GM18951 (cell line): ENCODE results near the gene SEMA3F.

Experiments
- POLR2A ChIP-seq: IDR thresholded peaks from 4 replicates; pipeline ENCODE4 v1.6.1; 2011; ENCODE audit warnings: mild to moderate bottlenecking; ENCODE audit not compliant: insufficient read length, insufficient read depth; ENCODE audit errors: extremely low read depth
- in situ Hi-C: fragments of 300-500 bp; cut with MboI; formaldehyde crosslinking; loops from one replicate; pipeline ENCODE4 v1.12.0; 2022; ENCODE audit warnings: low sequenced_read_pairs, mixed read lengths, inconsistent platforms; ENCODE audit not compliant: unreplicated experiment

Gene SEMA3F

DNA sequence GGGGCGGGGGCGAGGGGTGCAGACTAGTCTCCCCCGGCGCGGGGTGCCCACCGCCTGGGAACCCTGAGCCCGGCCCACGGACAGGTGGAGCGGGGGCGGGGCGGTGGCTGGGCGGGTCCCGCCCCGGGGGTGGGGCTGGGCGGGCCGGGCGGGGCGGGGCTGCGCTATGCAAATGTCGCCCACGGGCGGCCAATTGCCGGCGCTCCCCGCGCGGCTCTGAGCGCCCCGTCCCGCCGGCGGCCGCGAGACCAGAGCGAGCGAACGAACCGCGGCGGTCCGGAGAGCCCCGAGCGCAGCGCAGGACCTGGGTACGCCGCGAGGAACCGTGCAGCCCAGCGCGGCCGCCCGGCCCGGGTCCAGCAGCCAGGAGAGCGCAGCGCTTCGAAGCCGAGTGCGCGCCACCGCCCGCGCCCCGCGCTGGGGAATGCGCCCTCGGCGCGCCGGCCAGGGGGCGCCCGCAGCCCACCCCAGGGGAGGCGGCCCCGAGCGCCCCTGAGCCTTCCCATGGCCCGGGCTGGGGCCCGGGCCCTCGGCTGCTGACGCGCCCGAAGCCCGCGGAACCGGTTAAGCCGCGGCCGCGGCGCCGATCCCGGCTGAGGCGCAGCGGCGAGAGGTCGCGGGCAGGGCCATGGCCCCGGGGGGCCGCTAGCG is at the start of gene SEMA3F:
SEMA3F (plus strand) TSS at position 485 of the 651 bp plus-strand sequence. CDS start 4,299 bp downstream, outside the sequence.
- in situ Hi-C loops = no loop called here
- TF ChIP-seq POLR2A = no peak

DNA sequence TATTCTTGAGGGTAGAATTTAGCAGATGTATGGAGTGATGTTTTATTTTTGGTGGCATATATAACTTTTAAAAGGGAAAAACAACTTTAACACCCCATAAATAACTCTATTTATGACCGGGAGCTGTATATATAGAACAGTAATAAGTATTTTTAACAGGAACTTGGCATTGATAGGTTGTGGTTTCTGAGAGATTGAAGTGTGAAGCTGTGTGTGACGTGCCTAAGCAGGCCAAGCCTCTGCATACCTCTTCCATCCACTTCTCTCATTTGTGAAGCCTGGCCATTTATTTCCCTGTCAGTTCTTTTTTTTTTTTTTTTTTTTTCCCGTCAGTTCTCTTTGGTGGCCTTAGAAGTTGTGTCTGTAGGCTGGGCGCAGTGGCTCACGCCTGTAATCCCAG is 43.4 kb upstream of the SEMA3F start:
- in situ Hi-C loops = no loop called here
- TF ChIP-seq POLR2A = no peak

DNA sequence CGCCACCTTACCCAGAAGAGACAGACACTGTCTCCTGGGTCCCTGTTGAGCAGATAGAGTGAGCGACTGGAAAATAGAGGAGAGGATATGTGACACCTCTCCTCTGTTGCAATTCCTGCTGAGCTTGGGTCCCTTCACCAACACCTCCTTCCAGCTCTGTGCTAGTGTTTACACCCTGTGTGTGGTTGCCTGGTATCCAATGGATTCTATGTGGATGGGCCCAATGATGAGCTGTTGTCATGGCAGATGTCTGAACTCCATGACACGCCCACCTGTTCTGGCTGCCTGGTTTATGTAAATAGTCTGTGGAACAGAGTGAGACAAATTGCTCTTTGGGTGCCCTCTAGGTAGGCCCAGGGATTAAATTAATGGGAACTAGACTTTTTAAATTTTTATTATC is 42.7 kb upstream of the SEMA3F start:
- in situ Hi-C loops = no loop called here
- no peak for TF ChIP-seq POLR2A

DNA sequence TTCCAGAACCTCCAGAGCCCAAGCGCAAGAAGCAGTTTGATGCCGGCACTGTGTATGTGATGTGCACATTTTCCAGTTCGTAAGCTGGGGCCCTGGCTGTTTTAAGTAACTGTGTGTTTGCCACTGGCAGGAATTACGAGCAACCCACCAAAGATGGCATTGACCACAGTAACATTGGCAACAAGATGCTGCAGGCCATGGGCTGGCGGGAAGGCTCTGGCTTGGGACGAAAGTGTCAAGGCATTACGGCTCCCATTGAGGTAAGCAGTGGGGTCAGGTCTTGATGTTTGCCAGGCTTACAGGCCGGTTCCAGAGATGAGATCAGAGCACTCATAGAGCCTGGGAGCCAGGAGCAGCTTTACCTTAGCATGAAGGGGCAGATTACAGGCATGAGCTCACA is 38.0 kb upstream of the SEMA3F start:
- TF ChIP-seq POLR2A = no peak
- in situ Hi-C loops = no loop called here

DNA sequence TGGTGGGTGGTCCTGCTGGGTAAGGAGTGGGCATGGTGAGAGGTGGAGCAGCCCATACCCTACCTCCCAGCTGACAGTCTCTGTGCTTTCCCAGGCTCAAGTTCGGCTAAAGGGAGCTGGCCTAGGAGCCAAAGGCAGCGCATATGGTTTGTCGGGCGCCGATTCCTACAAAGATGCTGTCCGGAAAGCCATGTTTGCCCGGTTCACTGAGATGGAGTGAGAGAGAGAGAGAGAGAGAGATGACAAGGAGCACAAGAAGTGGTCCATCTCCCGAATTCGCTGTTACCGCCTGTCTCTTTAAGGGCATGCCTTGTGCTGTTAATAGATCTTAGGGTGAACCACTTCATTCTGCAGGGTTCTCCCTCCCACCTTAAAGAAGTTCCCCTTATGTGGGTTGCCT is 36.9 kb upstream of the SEMA3F start:
- in situ Hi-C loops = no loop called here
- TF ChIP-seq POLR2A = no peak

DNA sequence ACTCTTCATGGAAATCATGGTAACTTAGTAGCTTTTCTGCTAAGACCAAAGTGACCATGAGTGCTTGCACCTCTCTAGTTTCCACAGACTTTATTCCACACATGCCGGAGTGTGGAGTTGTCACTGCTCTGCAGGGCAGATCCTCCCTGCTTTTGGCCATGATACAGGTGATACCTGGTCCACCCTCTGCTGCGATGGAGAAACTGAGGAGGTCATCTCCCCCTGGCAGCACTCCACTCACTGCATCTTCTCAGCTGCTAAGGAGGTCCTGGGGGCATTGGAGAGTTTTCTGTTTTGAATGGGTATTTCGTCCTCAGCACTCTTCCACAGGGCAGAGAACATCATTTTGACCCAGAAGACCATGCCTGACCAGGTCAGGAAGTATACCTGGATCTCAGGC is 35.3 kb upstream of the SEMA3F start:
- TF ChIP-seq POLR2A = no peak
- in situ Hi-C loops = loop anchor here (10.0 kb wide), 1 partner anchor 65 kb away; no protein-coding TSS in a partner anchor

DNA sequence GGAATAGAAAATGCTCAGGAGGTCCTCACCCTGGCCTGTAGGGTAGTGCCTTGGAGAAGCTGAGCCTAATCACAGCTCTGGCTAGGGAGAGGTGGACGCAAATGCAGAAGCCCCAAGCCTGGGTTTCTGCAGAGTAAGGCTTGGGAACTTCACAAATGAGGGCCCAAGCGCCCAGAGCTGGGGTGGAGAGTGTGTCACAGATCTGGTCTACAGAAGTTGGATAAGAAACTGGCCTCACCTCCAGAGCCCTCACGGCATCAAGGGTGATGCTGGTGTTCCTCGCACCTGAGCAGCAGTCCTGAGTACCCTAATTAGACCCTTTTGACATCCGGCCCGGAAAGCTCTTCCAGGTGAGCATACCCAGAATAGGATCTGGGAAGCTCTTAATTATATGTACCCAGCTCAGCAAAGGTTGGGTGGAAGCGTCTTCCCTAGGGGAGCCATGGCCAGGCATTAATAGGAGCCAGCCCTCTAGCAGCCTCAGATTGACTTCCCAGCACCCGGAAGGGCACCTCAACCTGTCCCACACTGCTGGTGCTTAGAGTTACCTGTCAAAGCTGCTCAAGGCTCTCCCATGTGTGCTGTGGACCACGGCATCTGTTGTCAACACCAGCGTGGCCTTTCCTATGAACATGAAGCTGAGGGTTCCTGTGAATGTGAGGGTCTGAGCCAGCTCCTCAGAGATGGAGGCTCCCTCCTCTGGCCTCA is 34.6 kb upstream of the SEMA3F start:
- in situ Hi-C loops = loop anchor here (10.0 kb wide), 1 partner anchor 64 kb away; no protein-coding TSS in a partner anchor
- TF ChIP-seq POLR2A = no peak

DNA sequence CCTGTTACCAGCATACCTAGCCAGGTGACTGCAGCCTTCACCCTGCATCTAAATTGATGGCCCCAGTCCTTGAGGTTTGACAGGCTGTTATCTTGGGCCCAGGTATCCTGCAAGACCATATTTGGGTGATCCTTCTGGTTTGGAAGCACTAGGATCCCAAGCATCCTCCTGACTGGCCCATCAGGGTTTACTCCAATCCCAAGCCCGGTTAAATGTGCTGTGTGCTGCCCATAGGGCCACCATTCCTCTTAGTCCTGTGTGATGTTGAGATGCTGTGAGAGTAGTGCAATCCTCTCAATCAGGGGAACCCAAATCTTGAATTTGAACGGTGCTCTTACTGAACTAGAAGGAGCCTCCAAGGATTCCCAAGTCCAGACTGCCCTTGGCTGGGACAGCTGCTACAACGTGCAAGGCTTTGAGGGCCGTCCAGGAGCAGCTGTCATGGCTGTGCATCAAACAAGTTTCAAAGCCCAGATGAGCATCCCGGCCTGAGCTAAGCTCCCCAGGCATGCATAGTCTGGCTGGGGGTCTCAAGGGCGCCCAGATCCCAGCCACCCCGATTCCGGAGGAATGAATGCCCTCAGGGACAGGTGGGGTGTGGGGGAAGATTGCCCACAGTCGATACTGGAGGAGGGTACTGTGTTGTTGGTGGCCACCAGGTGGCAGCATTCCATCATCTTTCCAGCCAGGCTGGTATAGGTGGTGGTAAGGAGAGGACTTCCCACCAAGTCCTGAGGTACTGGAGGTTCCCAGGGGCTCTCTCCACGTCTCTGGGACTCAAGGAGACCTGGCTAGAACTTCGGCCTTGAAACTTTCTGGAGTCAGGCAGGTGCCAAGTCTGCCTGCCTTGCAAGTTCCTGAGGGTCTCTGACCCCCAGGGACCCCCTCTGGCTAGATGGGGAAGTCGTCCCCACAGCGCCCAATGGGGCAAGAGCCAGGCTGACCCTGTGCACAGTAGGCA is 33.8 kb upstream of the SEMA3F start:
- in situ Hi-C loops = loop anchor here (10.0 kb wide), 1 partner anchor 63 kb away; no protein-coding TSS in a partner anchor
- TF ChIP-seq POLR2A = no peak

DNA sequence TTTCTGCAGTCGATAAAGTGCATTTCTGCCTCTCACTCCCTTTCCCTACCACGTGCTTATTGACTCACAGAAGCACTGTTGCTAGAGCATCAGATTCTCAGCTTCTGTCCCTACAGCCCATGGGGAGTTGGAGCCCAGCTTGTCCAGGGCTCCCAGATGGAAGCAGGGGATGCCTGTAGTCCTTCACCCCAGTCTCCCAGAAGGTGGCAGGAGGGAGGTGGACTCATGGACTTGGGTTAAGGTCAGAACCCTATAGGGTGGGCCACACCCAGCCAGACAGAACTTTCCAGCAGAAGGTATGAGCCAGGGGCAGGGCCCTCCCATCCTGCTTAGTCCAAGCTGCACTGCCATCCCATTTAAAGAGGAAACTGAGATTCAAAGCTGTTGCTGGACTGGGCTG is 33.1 kb upstream of the SEMA3F start:
- in situ Hi-C loops = loop anchor here (10.0 kb wide), 1 partner anchor 63 kb away; no protein-coding TSS in a partner anchor
- TF ChIP-seq POLR2A = no peak

DNA sequence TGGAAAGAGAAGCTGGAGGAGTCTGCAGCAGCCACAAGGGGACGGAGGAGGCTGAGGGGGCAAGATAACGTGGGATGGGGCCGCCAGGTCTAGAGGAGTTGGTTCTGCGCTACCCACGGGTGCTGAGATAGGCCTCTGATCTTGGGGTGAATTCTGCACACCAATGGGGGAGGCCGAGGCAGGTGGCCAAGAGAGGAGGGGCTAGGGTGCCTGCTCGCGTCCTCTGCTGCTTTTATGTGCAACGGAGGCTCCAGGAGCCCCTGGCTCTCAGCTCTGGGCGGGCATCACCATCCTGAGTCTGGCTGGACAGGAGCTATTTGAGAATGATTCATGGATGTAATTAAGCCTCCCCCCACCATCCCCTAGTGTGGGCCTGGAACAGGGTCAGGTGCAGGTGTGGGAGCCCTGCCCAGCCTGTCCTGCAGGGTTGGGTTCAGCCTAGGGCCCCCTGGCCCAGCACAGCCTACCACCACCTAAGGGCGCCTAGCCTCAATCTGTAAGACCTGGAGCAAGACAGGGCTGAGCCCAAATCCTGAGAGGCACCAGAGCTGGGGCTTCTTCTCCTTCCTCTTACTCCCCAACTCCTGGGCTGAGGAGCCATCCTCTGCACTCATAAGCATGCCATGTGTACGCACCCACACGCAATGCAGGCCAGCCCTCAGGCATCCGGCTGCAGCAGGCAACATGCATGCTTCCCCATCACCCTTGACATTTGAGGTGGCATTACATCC is 32.3 kb upstream of the SEMA3F start:
- peak; percentile 11 for TF ChIP-seq POLR2A
- in situ Hi-C loops = loop anchor here (10.0 kb wide), 1 partner anchor 62 kb away; no protein-coding TSS in a partner anchor

DNA sequence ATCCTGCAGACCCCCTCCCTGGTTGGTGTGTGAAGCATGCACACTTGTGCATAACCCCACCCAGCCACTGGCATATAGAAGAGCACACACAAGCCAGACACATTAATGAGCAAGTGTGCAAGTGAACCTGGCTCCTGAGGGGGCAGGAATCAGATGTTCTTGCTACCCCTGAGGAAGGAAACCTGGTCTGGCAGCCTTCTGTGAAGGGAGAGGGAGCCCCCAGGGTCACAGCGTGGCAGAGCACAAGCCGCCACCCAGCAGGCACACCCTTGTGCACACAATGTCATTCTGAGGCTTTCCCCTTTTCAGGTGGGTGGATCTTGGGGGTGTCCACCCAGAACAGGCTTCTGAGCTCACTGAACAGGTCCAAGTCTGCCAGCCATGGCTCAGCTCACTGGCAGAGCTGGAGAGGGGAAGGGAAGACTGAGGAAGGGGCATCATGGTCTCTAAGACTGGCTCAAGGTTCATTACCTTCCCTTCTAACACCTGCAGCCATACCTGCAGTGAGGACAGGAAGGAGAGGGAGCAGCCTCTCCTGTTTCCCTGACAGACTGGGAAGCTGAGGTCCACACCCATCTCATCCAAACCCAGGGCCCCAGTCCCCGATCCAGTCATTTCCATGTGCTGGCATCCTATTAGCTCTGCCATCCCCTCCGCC is 31.6 kb upstream of the SEMA3F start:
- no peak for TF ChIP-seq POLR2A
- in situ Hi-C loops = loop anchor here (10.0 kb wide), 1 partner anchor 61 kb away; no protein-coding TSS in a partner anchor
